Fibroblast of villous mesenchyme (primary cell): Measurements from ENCODE around the gene EIF4EBP2. TPM values are rescaled to one million over a fixed set of nuclear protein-coding genes. Genes with fewer than 3 reads are reported as not detected.

ENCODE experiments used
- DNase-seq: peaks from one replicate; pipeline ENCODE4 v3.0.0-alpha.2; 2010; ENCODE audit warnings: low read depth
- H3K4me3 ChIP-seq: 2 replicates; pipeline ENCODE4 v1.5.1; 2011; ENCODE audit warnings: low read depth, mild to moderate bottlenecking, low read length
- CTCF ChIP-seq: IDR thresholded peaks from 2 replicates; pipeline ENCODE4 v1.5.1; 2012; ENCODE audit warnings: low read depth, mild to moderate bottlenecking, low read length; ENCODE audit not compliant: insufficient read depth
- total RNA-seq: library from RNA; depleted of rRNA; stranded (reverse); fragments of >200 nt; gene quantifications from 2 replicates; pipeline ENCODE4 v1.2.3, GENCODE V29; 2012

The EIF4EBP2 gene
- total RNA-seq, 1 donor: 58.7 TPM

- no peak overlapping the region for H3K4me3 ChIP-seq
- DNase-seq: no peak
Measured at GRCh38 chr10:70440296-70441160, 36.6 kb downstream of the EIF4EBP2 start.

GRCh38 chr10:70441161-70441894 is 37.4 kb downstream of the EIF4EBP2 start, which contains the start of gene NODAL:
NODAL (minus strand) TSS chr10:70441681; CDS start chr10:70441667, 14 bp downstream.
- TF ChIP-seq CTCF: no peak
- no peak for DNase-seq
- H3K4me3 ChIP-seq: no peak within 1 kb of the TSS

More at GRCh38 chr10:70440296-70441160, 36.6 kb downstream of the EIF4EBP2 start:
- no peak for TF ChIP-seq CTCF

- DNase-seq: no peak
- no peak for TF ChIP-seq CTCF
- no peak overlapping the region for H3K4me3 ChIP-seq
Measured at GRCh38 chr10:70441895-70442309, 38.0 kb downstream of the EIF4EBP2 start.

GRCh38 chr10:70442332-70442988 is 38.5 kb downstream of the EIF4EBP2 start:
- no peak for DNase-seq
- TF ChIP-seq CTCF: no peak
- no peak overlapping the region for H3K4me3 ChIP-seq

- TF ChIP-seq CTCF: no peak
- DNase-seq: no peak
- H3K4me3 ChIP-seq: no peak overlapping the region
Measured at GRCh38 chr10:70444744-70445143, 40.8 kb downstream of the EIF4EBP2 start.

GRCh38 chr10:70445718-70446657 is 42.0 kb downstream of the EIF4EBP2 start:
- TF ChIP-seq CTCF: no peak
- H3K4me3 ChIP-seq: no peak overlapping the region
- DNase-seq: peak; percentile 80
